Mucosa of rectum (tissue), 2 donors: ENCODE data around the gene HSD17B14.
A peak's percentile ranks its signal among the peaks of the same experiment; 100 is the strongest.
"Not testable (repeated sequence)": the region's sequence is repeated elsewhere in the genome, so short reads cannot be mapped to it uniquely, and the experiment has no call there.

Experiments used
- H3K27ac ChIP-seq, 2 donors: one replicate each; pipeline ENCODE4 v1.7.0; 2013; ENCODE audit warnings: inconsistent platforms in 2 of 2, low read depth in 2 of 2, low read length in 2 of 2
- H3K27me3 ChIP-seq, 2 donors: one replicate each; pipeline ENCODE4 v1.7.0; 2013; ENCODE audit warnings: low read length in 2 of 2; ENCODE audit not compliant: control insufficient read depth in 2 of 2, insufficient read depth in 2 of 2
- H3K36me3 ChIP-seq, 2 donors: one replicate each; pipeline ENCODE4 v1.7.0; 2013; ENCODE audit warnings: low read length in 2 of 2; ENCODE audit not compliant: control insufficient read depth in 2 of 2, insufficient read depth in 2 of 2
- H3K4me1 ChIP-seq, 2 donors: one replicate each; pipeline ENCODE4 v1.7.0; 2013; ENCODE audit warnings: low read length in 2 of 2, mild to moderate bottlenecking in 1 of 2; ENCODE audit not compliant: control insufficient read depth in 2 of 2, insufficient read depth in 2 of 2
- H3K4me3 ChIP-seq, 2 donors: one replicate each; pipeline ENCODE4 v1.7.0; 2013; ENCODE audit warnings: low read length in 2 of 2
- H3K9ac ChIP-seq, 2 donors: one replicate each; pipeline ENCODE4 v1.7.0; 2013; ENCODE audit warnings: low read length in 2 of 2, low read depth in 1 of 2, mild to moderate bottlenecking in 1 of 2
- H3K9me3 ChIP-seq, 2 donors: one replicate each; pipeline ENCODE4 v1.7.0; 2013; ENCODE audit warnings: low read length in 2 of 2; ENCODE audit not compliant: control insufficient read depth in 2 of 2
- donor health status: healthy.
- donor health status: Normal muscosa, but diverticular disease.

HSD17B14 gene

DNA sequence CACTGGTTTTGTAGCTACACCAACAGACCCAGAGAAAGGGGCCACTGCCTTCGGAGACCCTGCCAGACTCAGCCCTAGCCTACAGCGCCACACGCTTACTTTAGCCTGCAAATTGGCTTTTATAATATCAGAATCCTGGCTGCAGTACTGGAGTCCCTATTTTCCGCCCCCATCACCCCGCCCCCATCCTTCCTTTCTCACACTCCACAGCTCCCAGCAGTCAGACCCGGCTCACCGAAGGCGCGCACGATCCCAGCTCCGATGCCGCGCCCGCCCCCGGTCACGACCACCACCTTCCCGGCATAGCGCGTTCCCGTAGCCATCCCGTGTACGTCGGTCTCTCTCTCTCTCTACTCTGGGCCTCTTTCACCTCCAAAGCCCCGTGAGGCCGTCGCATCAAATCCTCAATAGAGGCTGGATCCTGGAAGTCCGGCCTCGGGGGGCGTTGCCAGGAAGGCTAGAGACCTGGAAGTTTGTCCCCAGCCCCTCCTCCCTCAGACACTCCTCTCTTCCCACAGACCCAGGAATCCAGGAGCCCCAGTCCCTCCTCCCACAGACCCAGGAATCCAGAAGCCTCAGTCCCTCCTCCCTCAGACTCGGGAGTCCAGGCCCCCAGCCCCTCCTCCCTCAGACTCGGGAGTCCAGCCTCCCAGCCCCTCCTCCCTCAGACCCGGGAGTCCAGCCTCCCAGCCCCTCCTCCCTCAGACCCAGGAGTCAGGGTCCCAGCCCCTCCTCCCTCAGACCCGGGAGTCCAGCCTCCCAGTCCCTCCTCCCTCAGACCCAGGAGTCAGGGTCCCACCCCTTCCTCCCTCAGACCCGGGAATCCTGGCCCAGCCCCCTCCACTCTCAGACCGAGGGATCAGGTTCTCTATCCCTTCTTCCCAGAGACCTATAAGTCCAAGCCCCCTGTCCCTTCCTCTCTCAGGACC lies at the start of gene HSD17B14:
TSS of gene HSD17B14 (minus strand) at position 403 of the 929 bp plus-strand sequence. CDS start at position 323, 80 bp downstream.
- Histone ChIP-seq H3K9me3 (no peaks in the 10 kb centered on the region), H3K27me3 (no peaks in the 10 kb centered on the region), H3K4me1 (peaks cover 0 to 5% of the 10 kb centered on the region in 2 donors), H3K36me3 (no peaks in the 10 kb centered on the region), H3K4me3 (peak within 1 kb of the TSS in 1 of 2 donors; percentile 42), H3K27ac (peak within 1 kb of the TSS in 1 of 2 donors; percentile 38), H3K9ac (peak within 1 kb of the TSS; percentile 5 to 63)

DNA sequence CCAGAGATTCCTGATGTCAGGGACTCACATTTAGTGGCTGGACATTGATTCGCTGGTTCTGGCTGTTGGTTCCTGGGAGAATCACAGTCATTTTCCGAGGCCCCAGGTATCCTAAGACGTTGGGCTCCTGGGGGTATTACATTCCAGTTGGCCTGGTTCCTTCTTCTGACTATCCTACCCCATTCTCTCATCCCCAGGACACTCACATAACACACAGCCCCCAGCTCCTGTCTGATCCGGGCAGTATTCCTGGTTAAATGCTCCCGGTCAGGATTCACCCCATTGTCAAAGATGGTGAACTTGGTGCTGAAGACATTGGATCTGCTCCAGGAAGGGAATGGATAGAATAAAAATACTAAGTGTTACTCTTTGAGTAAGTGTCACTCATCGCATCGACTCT lies 47.4 kb upstream of the HSD17B14 start:
- Histone ChIP-seq H3K4me3 (no peak overlapping the region), H3K27me3 (no peaks in the 10 kb centered on the region), H3K27ac (no peak overlapping the region), H3K36me3 (no peaks in the 10 kb centered on the region), H3K4me1 (no peaks in the 10 kb centered on the region), H3K9me3 (no peaks in the 10 kb centered on the region), H3K9ac (no peak overlapping the region)

DNA sequence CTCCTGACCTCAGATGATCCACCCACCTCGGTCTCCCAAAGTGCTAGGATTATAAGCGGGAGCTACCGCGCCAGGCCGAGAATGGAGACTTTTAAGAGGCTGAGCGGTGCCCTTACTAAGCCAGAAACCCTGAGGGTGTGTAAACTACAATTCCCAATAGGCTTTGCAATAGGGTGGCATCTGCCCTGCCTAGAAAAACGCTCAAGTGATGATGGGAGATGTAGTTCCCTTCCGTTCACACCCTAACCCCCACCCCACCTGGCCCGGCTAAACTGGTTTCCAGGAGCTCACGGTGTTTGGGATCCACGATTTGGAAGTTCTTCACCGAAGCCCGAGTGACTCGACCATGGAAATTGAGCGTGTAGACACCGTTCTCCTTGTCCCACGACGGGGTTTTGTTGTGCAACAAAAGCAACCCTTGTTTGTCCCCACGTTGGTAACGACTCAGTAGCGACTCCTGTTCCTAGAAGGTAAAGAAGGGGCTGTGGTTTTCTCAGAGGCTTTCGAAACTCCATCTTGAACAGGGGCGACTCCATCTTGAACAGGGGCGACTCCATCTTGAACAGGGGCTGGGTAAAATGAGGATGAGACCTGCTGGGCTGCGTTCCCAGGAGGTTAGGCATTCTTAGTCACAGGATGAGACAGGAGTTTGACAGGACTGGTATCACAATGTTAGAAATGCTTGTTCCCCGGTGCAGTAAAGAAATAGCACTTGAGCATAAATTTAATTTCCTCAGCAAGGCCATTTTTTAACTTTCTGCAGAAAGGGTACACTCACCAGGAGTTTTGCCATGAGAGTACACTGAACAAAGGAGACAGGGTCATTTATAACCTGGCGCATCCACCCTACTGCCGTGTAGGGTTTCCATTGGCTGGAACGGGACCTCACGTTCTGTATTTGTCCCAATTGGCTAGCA lies 45.7 kb upstream of the HSD17B14 start:
- no peaks in the 10 kb centered on the region for H3K9me3 ChIP-seq

GRCh38 chr19:48879696-48880095 lies 43.4 kb upstream of the HSD17B14 start:
- H3K27ac ChIP-seq, H3K27me3 ChIP-seq, H3K9ac ChIP-seq, H3K4me3 ChIP-seq, H3K9me3 ChIP-seq: not testable (repeated sequence)
- H3K36me3 ChIP-seq: peaks cover 0 to 15% of the 10 kb centered on the region in 2 donors
- peaks cover 10 to 14% of the 10 kb centered on the region in 2 donors for H3K4me1 ChIP-seq

More for the DNA sequence above, 45.7 kb upstream of the HSD17B14 start:
- Histone ChIP-seq H3K36me3 (peaks cover 0 to 6% of the 10 kb centered on the region in 2 donors), H3K27ac (no peak overlapping the region), H3K4me3 (no peak overlapping the region), H3K9ac (no peak overlapping the region), H3K4me1 (no peaks in the 10 kb centered on the region), H3K27me3 (no peaks in the 10 kb centered on the region)

DNA sequence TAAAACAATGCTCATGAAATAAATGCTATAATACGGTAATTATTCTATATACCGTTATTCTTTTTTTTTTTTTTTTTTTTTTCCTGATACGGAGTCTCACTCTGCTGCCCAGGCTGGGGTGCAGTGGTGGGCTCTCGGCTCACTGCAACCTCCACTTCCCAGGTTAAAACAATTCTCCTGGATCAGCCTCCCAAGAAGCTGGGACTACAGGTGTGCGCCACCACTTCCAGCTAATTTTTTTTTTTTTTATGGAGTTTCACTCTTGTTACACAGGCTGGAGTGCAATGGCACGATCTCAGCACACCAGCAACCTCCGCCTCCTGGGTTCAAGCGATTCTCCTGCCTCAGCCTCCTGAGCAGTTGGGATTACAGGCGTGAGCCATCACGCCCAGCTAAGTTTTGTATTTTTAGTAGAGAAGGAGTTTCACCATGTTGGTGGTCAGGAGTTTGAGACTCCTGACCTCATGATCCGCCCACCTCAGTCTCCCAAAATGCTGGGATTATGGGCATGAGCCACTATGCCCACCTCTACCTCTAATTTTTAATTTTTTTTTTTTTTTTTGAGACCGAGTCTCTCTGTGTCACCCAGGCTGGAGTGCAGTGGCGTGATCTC lies 42.8 kb upstream of the HSD17B14 start:
- Histone ChIP-seq H3K9ac (no peak overlapping the region), H3K9me3 (no peaks in the 10 kb centered on the region), H3K27me3 (no peaks in the 10 kb centered on the region), H3K36me3 (peaks cover 5 to 20% of the 10 kb centered on the region in 2 donors), H3K27ac (no peak overlapping the region), H3K4me1 (peaks cover 15 to 20% of the 10 kb centered on the region in 2 donors), H3K4me3 (no peak overlapping the region)

DNA sequence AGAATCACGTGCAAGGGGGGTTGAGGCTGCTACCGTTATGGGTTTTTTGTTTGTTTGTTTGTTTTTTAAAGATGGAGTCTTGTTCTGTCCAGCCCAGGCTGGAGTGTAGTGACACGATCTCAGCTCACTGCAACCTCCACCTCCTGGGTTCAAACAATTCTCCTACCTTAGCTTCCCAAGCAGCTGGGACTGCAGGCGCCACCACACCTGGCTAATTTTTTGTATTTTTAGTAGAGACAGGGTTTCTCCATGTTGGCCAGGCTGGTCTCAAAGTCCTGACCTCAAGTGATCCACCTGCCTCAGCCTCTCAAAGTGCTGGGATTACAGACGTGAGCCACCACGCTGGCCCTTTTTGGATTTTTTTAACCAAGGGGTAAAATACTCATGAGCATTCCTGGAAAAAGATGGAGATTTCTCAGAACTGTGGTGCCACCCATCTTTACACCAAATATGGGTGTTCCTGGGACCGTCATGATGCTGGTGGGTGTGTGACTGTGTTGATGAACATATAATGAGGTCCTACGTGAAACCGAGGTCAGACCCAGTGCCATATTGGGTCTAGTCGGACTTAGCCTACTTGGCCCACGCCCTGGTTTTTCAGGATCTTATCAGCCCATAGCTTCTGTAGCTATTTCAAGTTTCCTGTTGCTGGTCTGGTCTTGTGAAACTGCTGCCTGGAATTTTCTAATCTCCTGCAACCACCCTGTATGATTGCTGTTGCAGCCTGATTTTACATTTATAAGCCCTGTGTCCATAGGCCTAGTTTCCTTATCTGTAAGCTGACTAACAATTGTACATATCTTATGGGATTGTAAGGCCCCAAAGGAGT lies 42.1 kb upstream of the HSD17B14 start:
- H3K27ac ChIP-seq: no peak overlapping the region
- H3K27me3 ChIP-seq: no peaks in the 10 kb centered on the region
- peaks cover 13 to 27% of the 10 kb centered on the region in 2 donors for H3K36me3 ChIP-seq
- no peaks in the 10 kb centered on the region for H3K9me3 ChIP-seq
- peaks cover 22 to 27% of the 10 kb centered on the region in 2 donors for H3K4me1 ChIP-seq
- H3K9ac ChIP-seq: no peak overlapping the region
- no peak overlapping the region for H3K4me3 ChIP-seq

GRCh38 chr19:48877855-48878195 lies 41.5 kb upstream of the HSD17B14 start:
- no peak overlapping the region for H3K27ac ChIP-seq
- peaks cover 14 to 28% of the 10 kb centered on the region in 2 donors for H3K36me3 ChIP-seq
- peaks cover 26 to 31% of the 10 kb centered on the region in 2 donors for H3K4me1 ChIP-seq

DNA sequence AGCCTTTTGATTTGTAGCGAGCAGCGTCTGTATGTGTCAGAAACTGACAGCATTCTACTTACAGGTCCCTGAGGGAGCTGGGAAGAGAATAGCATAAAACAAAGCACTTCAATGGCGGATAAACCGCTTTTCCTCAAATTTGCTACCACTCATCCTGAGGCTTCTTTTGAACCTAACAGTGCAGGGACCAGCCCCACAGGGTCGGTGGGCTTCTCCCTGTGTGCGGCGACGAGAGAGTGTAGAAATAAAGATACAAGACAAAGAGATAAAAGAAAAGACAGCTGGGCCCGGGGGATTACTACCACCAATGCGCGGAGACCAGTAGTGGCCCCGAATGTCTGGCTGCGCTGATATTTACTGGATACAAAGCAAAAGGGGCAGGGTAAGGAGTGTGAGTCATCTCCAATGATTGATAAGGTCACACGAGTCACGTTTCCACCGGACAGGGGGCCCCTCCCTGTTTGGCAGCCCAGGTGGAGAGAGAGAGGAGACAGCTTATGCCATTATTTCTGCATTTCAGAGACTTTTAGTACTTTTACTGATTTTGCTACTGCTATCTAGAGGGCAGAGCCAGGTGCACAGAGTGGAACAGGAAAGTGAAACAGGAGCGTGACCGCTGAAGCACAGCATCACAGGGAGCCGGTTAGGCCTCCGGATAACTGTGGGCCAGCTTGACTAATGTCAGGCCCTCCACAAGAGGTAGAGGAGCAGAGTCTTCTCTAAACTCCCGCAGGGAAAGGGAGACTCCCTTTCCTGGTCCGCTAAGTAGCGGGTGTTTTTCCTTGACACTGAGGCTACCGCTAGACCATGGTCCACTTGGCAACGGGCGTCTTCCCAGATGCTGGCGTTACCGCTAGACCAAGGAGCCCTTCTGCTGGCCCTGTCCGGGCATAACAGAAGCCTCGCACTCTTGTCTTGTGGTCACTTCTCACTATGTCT lies 40.0 kb upstream of the HSD17B14 start:
- H3K27me3 ChIP-seq, H3K9me3 ChIP-seq: not testable (repeated sequence)
- peaks cover 14 to 28% of the 10 kb centered on the region in 2 donors for H3K36me3 ChIP-seq
- peak overlapping the region; percentile 99 to 100 for H3K27ac ChIP-seq
- peak overlapping the region; percentile 38 to 99 for H3K9ac ChIP-seq
- H3K4me3 ChIP-seq: peak overlapping the region in 1 of 2 donors; percentile 45
- peaks cover 26 to 31% of the 10 kb centered on the region in 2 donors for H3K4me1 ChIP-seq

More at GRCh38 chr19:48877855-48878195, 41.5 kb upstream of the HSD17B14 start:
- no peak overlapping the region for H3K9ac ChIP-seq
- no peak overlapping the region for H3K4me3 ChIP-seq
- H3K27me3 ChIP-seq: no peaks in the 10 kb centered on the region
- H3K9me3 ChIP-seq: no peaks in the 10 kb centered on the region
